Activated gamma-delta T cell (primary cell): ENCODE results near the gene ZNF385C.

ENCODE experiments used
- DNase-seq: peaks from one replicate; lab custom pipeline; 2025; lab: John Stamatoyannopoulos, UW

Gene ZNF385C

GRCh38 chr17:42107597-42108576 is 9.6 kb upstream of the ZNF385C start:
- peak; percentile 56 for DNase-seq

- DNase-seq: no peak
Observed at GRCh38 chr17:42107124-42107523, 8.9 kb upstream of the ZNF385C start.

GRCh38 chr17:42106009-42106408 is 7.7 kb upstream of the ZNF385C start:
- DNase-seq: no peak

GRCh38 chr17:42104264-42104663 is 6.0 kb upstream of the ZNF385C start:
- no peak for DNase-seq

GRCh38 chr17:42103221-42103954 is 5.1 kb upstream of the ZNF385C start:
- DNase-seq: no peak

DNA sequence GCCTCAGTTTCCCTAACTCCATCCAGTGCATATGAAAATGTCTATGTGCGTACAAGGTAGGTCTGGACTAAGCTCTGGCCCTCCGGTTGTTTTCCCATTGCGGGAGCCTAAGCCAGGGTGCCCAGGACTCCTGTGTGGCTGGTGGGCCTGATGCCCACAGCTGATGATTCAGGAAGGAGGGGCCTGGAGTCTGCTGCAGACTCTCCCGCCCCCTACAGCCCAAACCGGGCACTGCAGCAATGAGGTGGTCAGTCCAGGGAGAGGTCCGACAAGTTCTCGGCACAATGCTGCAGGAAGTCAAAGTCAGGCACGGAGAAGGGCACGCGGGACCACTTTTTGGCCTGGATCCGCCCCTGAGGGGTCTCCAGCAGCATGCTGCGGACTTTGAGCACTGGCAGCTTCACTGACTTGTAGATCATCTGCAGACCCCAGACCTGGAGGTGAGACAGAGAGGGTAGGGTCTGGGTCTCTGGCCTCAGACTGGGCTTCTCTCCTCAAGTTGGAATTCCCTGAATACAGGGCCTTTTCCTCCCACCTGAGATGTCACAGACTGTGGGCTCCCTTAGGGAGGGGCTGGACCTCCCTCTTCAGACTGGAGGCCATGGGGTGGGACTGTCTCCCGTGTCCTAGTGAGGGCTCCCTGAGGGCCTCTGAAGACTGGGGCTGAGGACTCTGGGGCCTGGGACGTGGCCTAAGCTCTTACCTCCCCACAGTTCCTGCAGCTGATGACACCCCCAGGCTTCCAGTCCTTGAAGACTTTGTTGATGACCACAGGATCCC is 3.4 kb upstream of the ZNF385C start:
- DNase-seq: no peak

- no peak for DNase-seq
Observed at GRCh38 chr17:42098730-42099399, 592 bp upstream of the ZNF385C start.

GRCh38 chr17:42096360-42097111 is 1.7 kb downstream of the ZNF385C start:
- DNase-seq: no peak

- no peak for DNase-seq
Observed at GRCh38 chr17:42094375-42095069, 3.8 kb downstream of the ZNF385C start.

GRCh38 chr17:42092939-42093338 is 5.3 kb downstream of the ZNF385C start:
- no peak for DNase-seq

DNA sequence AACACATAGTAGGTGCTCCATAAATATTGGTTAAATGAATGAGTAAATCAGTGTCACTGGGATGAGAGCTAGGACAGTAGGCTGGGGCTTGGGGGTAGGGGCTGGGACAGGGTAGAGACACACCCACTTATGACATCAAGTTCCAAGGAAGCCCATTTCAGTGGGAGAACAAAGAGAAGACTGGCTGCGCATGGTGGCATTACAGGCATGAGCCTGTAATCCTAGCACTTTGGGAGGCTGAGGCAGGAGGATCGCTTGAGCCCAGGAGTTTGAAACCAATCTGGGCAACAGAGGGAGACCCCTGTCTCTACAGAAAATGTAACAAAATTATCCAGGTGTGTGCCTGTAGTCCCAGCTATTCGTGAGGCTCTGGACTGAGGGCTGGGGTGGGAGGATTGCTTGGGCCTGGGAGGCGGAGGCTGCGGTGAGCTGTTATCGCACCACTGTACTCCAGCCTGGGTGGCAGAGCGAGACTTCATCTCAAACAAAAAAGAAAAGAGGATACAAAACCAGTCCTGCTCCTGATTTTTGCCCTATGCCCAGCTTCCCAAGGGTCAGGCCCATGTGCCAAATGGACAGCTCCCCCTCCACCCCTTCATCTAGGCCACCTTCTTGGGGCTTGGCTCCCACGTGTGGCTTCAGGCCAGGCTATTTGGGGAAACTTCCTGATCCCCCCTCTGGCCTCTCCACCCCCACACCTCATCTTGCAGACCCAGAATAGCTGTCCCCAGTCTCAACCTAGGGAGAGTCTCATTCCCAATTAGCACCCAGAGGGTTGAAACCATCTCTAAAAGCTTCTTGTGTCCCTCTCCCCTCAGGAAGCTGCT is 7.1 kb downstream of the ZNF385C start:
- DNase-seq: no peak

DNA sequence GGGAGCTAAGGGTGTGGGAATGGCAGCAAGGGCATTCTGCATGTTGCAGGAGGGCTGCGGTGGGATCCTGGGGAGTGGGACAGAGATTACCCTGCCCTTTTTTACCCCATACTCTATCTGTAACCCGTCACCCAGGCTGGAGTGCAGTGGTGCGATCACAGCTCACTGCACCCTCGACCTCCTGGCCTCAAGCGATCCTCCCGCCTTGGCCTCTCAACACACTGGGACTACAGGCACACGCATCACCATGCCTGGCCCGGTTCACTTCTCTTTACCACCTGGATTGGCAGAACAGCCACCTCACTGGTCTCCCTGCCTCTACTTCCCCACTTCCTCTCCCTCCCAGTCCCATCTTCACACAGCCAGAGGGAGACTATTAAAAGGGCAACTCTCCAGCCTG is 9.5 kb downstream of the ZNF385C start:
- DNase-seq: no peak

DNA sequence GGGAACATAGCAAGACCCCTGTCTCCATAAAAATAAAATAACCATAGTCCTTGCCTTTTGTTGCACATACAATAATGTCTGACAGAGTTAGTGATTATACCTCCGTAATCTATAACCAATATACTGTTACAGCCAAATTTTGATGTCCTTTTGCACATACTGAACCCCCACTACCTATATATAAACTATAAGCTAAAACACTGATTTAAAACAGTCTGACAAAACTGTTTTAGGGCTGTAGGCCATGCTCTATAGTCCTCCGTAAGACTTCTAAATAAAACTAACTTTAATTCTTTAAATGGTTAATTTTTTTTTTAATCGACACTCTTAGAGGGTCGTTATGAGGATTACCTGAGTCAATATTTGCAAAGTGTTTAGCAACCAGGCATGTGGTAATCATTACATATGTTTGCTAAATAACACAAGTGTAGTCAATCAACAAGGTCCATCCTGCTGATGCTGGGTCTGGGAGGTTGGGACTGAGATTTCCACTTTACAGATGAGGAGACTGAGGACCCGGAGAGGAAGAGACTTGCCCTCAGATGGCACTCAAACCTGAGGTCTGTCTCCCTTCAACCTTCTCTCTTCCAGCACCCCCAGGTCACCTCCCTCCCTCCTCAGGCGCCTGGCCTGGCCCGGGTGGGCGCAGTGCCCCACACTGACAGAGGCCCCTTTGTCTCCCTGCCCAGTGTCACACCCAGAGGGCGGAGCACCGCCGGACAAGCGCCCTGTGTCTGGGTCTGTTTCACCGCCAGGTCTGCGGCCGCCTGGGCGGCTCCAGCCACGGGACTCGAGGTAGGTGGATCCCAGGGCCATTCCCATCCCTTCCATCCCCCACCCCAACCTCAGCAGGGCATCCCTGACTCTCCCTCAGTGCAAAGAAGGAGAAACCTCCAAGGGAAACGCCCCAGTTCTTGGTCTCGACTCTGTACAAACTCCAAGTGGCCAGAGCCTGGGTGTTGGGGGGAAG is 10.3 kb downstream of the ZNF385C start:
- no peak for DNase-seq

GRCh38 chr17:42087042-42087701 is 11.1 kb downstream of the ZNF385C start:
- no peak for DNase-seq

GRCh38 chr17:42081516-42082129 is 16.6 kb downstream of the ZNF385C start:
- DNase-seq: no peak

- no peak for DNase-seq
Observed at GRCh38 chr17:42079541-42079940, 18.7 kb downstream of the ZNF385C start.

- no peak for DNase-seq
Observed at GRCh38 chr17:42078396-42079043, 19.8 kb downstream of the ZNF385C start.
